ENCODE results near the gene GNLY.

GNLY gene

GRCh38 chr2:85672456-85672855 lies 21.7 kb upstream of the GNLY start:
- TF ChIP-seq CTCF (IDR thresholded peaks at IDR 0.05; ENCODE audit: low read depth, low read length, missing control alignments), result no peak
- Histone ChIP-seq H3K27ac (no peak overlapping the region), H3K27me3 (replicated peaks) (no peaks in the 10 kb centered on the region), H3K36me3 (replicated peaks) (no peaks in the 10 kb centered on the region), H3K4me3 (ENCODE audit: low read depth, low read length) (no peak overlapping the region)
- in situ Hi-C loops (cut with HindIII; ENCODE audit: low pct_ligation_motif_present, low sequenced_read_pairs), result no loop called here
- DNase-seq, result no peak

GRCh38 chr2:85673716-85674375 lies 20.3 kb upstream of the GNLY start:
- no peak overlapping the region for H3K4me3 ChIP-seq (ENCODE audit: low read depth, low read length)
- DNase-seq, result no peak
- in situ Hi-C loops (cut with HindIII; ENCODE audit: low pct_ligation_motif_present, low sequenced_read_pairs), result no loop called here
- TF ChIP-seq CTCF (IDR thresholded peaks at IDR 0.05; ENCODE audit: low read depth, low read length, missing control alignments), result no peak
- no peaks in the 10 kb centered on the region for H3K27me3 ChIP-seq (replicated peaks)
- no peaks in the 10 kb centered on the region for H3K36me3 ChIP-seq (replicated peaks)
- no peak overlapping the region for H3K27ac ChIP-seq

GRCh38 chr2:85674417-85674816 lies 19.7 kb upstream of the GNLY start:
- DNase-seq, result no peak
- H3K27ac ChIP-seq, result no peak overlapping the region
- no peak overlapping the region for H3K4me3 ChIP-seq (ENCODE audit: low read depth, low read length)
- no peaks in the 10 kb centered on the region for H3K36me3 ChIP-seq (replicated peaks)
- in situ Hi-C loops (cut with HindIII; ENCODE audit: low pct_ligation_motif_present, low sequenced_read_pairs), result no loop called here
- no peaks in the 10 kb centered on the region for H3K27me3 ChIP-seq (replicated peaks)
- no peak for TF ChIP-seq CTCF (IDR thresholded peaks at IDR 0.05; ENCODE audit: low read depth, low read length, missing control alignments)

- H3K27ac ChIP-seq, result no peak overlapping the region
- H3K4me3 ChIP-seq (ENCODE audit: low read depth, low read length), result no peak overlapping the region
- no peak for DNase-seq
- no peak for TF ChIP-seq CTCF (IDR thresholded peaks at IDR 0.05; ENCODE audit: low read depth, low read length, missing control alignments)
- no peaks in the 10 kb centered on the region for H3K27me3 ChIP-seq (replicated peaks)
- H3K36me3 ChIP-seq (replicated peaks), result no peaks in the 10 kb centered on the region
- in situ Hi-C loops (cut with HindIII; ENCODE audit: low pct_ligation_motif_present, low sequenced_read_pairs), result no loop called here
Measured at GRCh38 chr2:85675427-85675826, 18.7 kb upstream of the GNLY start.

GRCh38 chr2:85675866-85676548 lies 18.2 kb upstream of the GNLY start:
- TF ChIP-seq CTCF (IDR thresholded peaks at IDR 0.05; ENCODE audit: low read depth, low read length, missing control alignments), result no peak
- H3K4me3 ChIP-seq (ENCODE audit: low read depth, low read length), result no peak overlapping the region
- H3K36me3 ChIP-seq (replicated peaks), result no peaks in the 10 kb centered on the region
- DNase-seq, result no peak
- H3K27me3 ChIP-seq (replicated peaks), result no peaks in the 10 kb centered on the region
- in situ Hi-C loops (cut with HindIII; ENCODE audit: low pct_ligation_motif_present, low sequenced_read_pairs), result no loop called here
- H3K27ac ChIP-seq, result no peak overlapping the region

Measured in brain microvascular endothelial cell (primary cell).